Measurements from ENCODE around the gene SP140.

DNA sequence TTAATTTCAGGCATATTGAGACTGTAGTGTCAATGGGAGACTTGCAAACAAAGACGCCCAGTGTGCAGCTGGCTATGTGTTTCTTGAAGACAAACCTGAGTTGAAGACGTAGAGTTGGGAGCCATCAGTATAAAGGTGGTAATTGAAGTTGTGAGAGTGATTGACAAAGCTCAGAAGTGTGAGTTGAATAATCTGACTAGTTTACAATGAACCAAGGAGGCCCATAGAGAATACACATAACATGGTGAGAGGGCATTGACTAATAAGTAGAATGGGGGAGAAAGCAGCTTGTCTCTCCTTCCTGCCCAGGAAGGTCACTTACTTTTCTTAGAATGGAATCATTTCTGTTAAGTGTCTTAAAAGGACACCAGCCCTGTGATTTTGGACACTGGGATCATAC, 19.8 kb upstream of the SP140 start:
- TF ChIP-seq, protein P1, sequence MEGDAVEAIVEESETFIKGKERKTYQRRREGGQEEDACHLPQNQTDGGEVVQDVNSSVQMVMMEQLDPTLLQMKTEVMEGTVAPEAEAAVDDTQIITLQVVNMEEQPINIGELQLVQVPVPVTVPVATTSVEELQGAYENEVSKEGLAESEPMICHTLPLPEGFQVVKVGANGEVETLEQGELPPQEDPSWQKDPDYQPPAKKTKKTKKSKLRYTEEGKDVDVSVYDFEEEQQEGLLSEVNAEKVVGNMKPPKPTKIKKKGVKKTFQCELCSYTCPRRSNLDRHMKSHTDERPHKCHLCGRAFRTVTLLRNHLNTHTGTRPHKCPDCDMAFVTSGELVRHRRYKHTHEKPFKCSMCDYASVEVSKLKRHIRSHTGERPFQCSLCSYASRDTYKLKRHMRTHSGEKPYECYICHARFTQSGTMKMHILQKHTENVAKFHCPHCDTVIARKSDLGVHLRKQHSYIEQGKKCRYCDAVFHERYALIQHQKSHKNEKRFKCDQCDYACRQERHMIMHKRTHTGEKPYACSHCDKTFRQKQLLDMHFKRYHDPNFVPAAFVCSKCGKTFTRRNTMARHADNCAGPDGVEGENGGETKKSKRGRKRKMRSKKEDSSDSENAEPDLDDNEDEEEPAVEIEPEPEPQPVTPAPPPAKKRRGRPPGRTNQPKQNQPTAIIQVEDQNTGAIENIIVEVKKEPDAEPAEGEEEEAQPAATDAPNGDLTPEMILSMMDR (IDR thresholded peaks at IDR 0.05): no peak
- TF ChIP-seq POLR2AphosphoS5 (IDR thresholded peaks at IDR 0.05) (no peak), POLR2A (IDR thresholded peaks at IDR 0.05) (no peak), EP300 (IDR thresholded peaks at IDR 0.05) (no peak)

All from sigmoid colon (tissue), 4 donors.